Peyer's patch (tissue), 4 donors: ENCODE measurements around the gene SAMD13. TPM values are rescaled to one million over a fixed set of nuclear protein-coding genes. Genes with fewer than 3 reads are reported as not detected.

ENCODE experiments used
- DNase-seq, 3 donors: peaks; one replicate each; pipeline ENCODE4 v3.0.0-alpha.2; 2017 to 2019
- H3K27ac ChIP-seq, 4 donors: fragments of 200-600 bp; sonication (generic); one replicate each; pipeline ENCODE4 v1.5.1; 2016 to 2019
- H3K27me3 ChIP-seq, 2 donors: fragments of 200-600 bp; sonication (generic); one replicate each; pipeline ENCODE4 v1.5.1; 2019
- H3K36me3 ChIP-seq, 3 donors: fragments of 200-600 bp; sonication (generic); one replicate each; pipeline ENCODE4 v1.5.1; 2016 to 2019
- H3K4me1 ChIP-seq, 4 donors: fragments of 200-600 bp; sonication (generic); one replicate each; pipeline ENCODE4 v1.5.1; 2016 to 2019
- H3K4me3 ChIP-seq, 4 donors: fragments of 200-600 bp; sonication (generic); 1 replicate in 3 of 4; 2 replicates in 1 of 4; pipeline ENCODE4 v1.5.1; 2016 to 2019; ENCODE audit warnings: mild to moderate bottlenecking in 1 of 4
- H3K9me3 ChIP-seq, 4 donors: fragments of 200-600 bp; sonication (generic); one replicate each; pipeline ENCODE4 v1.5.1; 2016 to 2019; ENCODE audit warnings: mild to moderate bottlenecking in 1 of 4
- CTCF ChIP-seq, 6 experiments: fragments of 450-650 bp in 4 of 6; fragments of 200-600 bp in 2 of 6; sonication (generic) in 1 of 6; IDR thresholded peaks; one replicate each; pipeline ENCODE4 v1.5.1; 2017 to 2019; ENCODE audit warnings: antibody characterized with exemption in 6 of 6, mild to moderate bottlenecking in 3 of 6, moderate library complexity in 1 of 6
- POLR2A ChIP-seq, 2 donors: fragments of 450-650 bp; IDR thresholded peaks; one replicate each; pipeline ENCODE4 v1.5.1; 2017; ENCODE audit warnings: antibody characterized with exemption in 2 of 2, mild to moderate bottlenecking in 2 of 2, moderate library complexity in 2 of 2
- total RNA-seq, 4 donors: library from RNA; depleted of rRNA; stranded (reverse); fragments of >200 nt; gene quantifications; one replicate each; pipeline ENCODE4 v1.1.0, GENCODE V29; 2016

Gene SAMD13
- total RNA-seq, 4 donors from 2014 or later, result 1.1 to 3.5 (median 2.3) TPM

- H3K36me3 ChIP-seq, result no peaks in the 10 kb centered on the region
- TF ChIP-seq POLR2A (IDR thresholded peaks at IDR 0.05), result no peak
- no peak for TF ChIP-seq CTCF (IDR thresholded peaks at IDR 0.05)
- DNase-seq, result no peak
- no peaks in the 10 kb centered on the region for H3K4me1 ChIP-seq
- H3K9me3 ChIP-seq, result no peaks in the 10 kb centered on the region
- H3K27ac ChIP-seq, result no peak overlapping the region
- H3K4me3 ChIP-seq, result no peak overlapping the region
- no peaks in the 10 kb centered on the region for H3K27me3 ChIP-seq
Measured at GRCh38 chr1:84344286-84344685, 42.8 kb downstream of the SAMD13 start.

GRCh38 chr1:84345220-84345619 lies 43.7 kb downstream of the SAMD13 start:
- Histone ChIP-seq H3K4me3 (no peak overlapping the region), H3K27ac (no peak overlapping the region), H3K27me3 (no peaks in the 10 kb centered on the region), H3K36me3 (no peaks in the 10 kb centered on the region), H3K9me3 (no peaks in the 10 kb centered on the region), H3K4me1 (no peaks in the 10 kb centered on the region)
- TF ChIP-seq POLR2A (IDR thresholded peaks at IDR 0.05) (no peak), CTCF (IDR thresholded peaks at IDR 0.05) (no peak)
- DNase-seq, result no peak

GRCh38 chr1:84347271-84347931 lies 45.9 kb downstream of the SAMD13 start:
- H3K4me3 ChIP-seq, result no peak overlapping the region
- H3K27ac ChIP-seq, result no peak overlapping the region
- no peaks in the 10 kb centered on the region for H3K4me1 ChIP-seq
- H3K27me3 ChIP-seq, result no peaks in the 10 kb centered on the region
- no peak for DNase-seq
- TF ChIP-seq CTCF (IDR thresholded peaks at IDR 0.05) (no peak), POLR2A (IDR thresholded peaks at IDR 0.05) (no peak)
- H3K36me3 ChIP-seq, result no peaks in the 10 kb centered on the region
- no peaks in the 10 kb centered on the region for H3K9me3 ChIP-seq

GRCh38 chr1:84347932-84348555 lies 46.5 kb downstream of the SAMD13 start:
- Histone ChIP-seq H3K27ac (no peak overlapping the region), H3K4me3 (no peak overlapping the region), H3K9me3 (no peaks in the 10 kb centered on the region), H3K27me3 (no peaks in the 10 kb centered on the region), H3K4me1 (no peaks in the 10 kb centered on the region), H3K36me3 (no peaks in the 10 kb centered on the region)
- TF ChIP-seq CTCF (IDR thresholded peaks at IDR 0.05) (no peak), POLR2A (IDR thresholded peaks at IDR 0.05) (no peak)
- no peak for DNase-seq

- H3K4me3 ChIP-seq, result no peak overlapping the region
- H3K27ac ChIP-seq, result no peak overlapping the region
- H3K4me1 ChIP-seq, result no peaks in the 10 kb centered on the region
- no peaks in the 10 kb centered on the region for H3K36me3 ChIP-seq
- no peak for DNase-seq
- no peaks in the 10 kb centered on the region for H3K27me3 ChIP-seq
- no peaks in the 10 kb centered on the region for H3K9me3 ChIP-seq
- TF ChIP-seq CTCF (IDR thresholded peaks at IDR 0.05) (no peak), POLR2A (IDR thresholded peaks at IDR 0.05) (no peak)
Measured at GRCh38 chr1:84348759-84349158, 47.3 kb downstream of the SAMD13 start.
